GM12891 (cell line): ENCODE data around the gene FNDC11.

Experiments used
- DNase-seq: peaks from one replicate; pipeline ENCODE4 v3.0.0; 2011; ENCODE audit warnings: low spot score; ENCODE audit not compliant: insufficient read length
- FAIRE-seq: peaks from 2 replicates; lab custom pipeline; 2011; peaks lifted over from hg19 to GRCh38; lab: Jason Lieb, UNC
- PAX5 ChIP-seq: IDR thresholded peaks from 2 replicates; pipeline ENCODE4 v1.6.1; 2011; ENCODE audit warnings: low read length, moderate library complexity, mild to moderate bottlenecking; ENCODE audit not compliant: insufficient read depth, severe bottlenecking
- POLR2A ChIP-seq: IDR thresholded peaks from 2 replicates; pipeline ENCODE4 v1.6.1; 2011; ENCODE audit warnings: low read depth, low read length, control low read depth
- POLR2AphosphoS5 ChIP-seq: IDR thresholded peaks from 2 replicates; pipeline ENCODE4 v1.6.1; 2011; ENCODE audit warnings: low read depth, low read length, control low read depth
- POU2F2 ChIP-seq: IDR thresholded peaks from 2 replicates; pipeline ENCODE4 v1.6.1; 2011; ENCODE audit warnings: low read depth, mild to moderate bottlenecking, control low read depth, low read length, moderate library complexity
- SPI1 ChIP-seq: IDR thresholded peaks from 2 replicates; pipeline ENCODE4 v1.6.1; 2011; ENCODE audit warnings: low read depth, low read length, control low read depth
- TAF1 ChIP-seq: IDR thresholded peaks from 2 replicates; pipeline ENCODE4 v1.6.1; 2011; ENCODE audit warnings: low read depth, low read length, control low read depth

FNDC11 gene

DNA sequence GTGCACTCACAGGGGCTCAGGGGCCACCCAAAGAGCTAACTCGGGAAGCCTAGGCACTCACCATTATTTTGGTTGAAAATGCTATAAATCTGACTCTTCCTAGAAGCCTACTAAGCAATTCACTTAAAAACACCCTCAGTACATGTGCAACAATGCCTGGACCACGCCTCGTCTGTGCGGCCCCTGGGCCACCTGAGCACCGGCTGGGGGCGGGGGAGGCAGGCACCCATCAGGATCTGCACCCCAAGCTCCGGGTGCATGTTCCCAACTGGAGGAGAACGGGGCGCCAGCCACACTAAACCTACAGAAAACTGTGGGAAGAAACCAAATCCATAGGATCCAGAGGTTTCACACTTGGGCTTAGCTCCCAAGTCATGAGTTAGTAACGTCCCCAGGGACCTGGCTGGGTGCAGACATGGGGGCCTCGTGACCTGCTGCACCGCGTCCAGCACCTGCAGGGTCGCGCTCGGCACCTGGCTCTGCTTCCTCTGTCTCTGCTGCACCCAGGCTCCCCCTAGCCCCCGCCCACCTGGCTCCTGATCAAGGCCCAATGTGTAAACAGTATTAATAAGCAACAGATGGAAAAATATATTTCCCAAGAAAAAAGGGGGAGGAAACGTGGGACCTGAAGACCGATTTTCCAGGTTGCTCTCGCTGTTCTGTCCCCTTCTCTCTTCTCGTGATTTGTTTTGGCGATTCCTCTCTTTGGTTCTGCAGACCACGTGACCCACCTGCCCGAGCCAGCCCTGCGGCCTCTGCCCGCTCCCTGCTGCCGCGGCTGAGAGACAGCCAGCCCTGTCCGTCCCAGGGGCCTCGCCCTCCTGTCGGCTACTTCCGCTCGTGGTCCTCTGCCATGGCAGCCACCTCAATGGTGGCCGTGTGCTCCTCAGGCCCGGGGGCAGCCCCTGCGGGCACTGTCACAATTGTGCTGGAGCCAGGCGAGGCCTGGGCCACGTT, 35.6 kb downstream of the FNDC11 start:
- no peak for FAIRE-seq
- TF ChIP-seq SPI1, result no peak
- TF ChIP-seq POLR2A, result no peak
- TF ChIP-seq PAX5, result no peak
- TF ChIP-seq POLR2AphosphoS5, result no peak

GRCh38 chr20:63590218-63591146, 36.5 kb downstream of the FNDC11 start:
- DNase-seq (no peak), FAIRE-seq (no peak)
- TF ChIP-seq PAX5 (no peak), SPI1 (no peak), POU2F2 (no peak), POLR2A (no peak), POLR2AphosphoS5 (no peak), TAF1 (no peak)

More for the DNA sequence above, 35.6 kb downstream of the FNDC11 start:
- no peak for DNase-seq

DNA sequence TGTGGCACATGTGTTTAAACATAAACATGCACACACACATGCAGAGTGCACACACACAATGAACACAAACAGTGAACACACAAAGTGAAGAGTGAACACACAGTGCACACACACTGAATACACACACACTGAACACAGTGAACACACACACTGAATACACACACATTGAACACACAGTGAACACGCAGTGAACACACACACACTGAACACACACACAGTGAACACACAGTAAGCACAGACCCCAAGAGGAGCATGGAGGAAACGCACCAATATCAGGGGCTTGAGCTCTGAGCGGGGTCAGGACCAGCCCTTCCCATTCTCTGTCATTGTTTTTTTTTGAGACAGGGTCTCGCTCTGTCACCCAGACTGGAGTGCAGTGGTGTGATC, 37.2 kb downstream of the FNDC11 start:
- FAIRE-seq (peak; percentile 13), DNase-seq (no peak)
- TF ChIP-seq POU2F2 (no peak), TAF1 (no peak), POLR2A (no peak), PAX5 (no peak), POLR2AphosphoS5 (no peak)

DNA sequence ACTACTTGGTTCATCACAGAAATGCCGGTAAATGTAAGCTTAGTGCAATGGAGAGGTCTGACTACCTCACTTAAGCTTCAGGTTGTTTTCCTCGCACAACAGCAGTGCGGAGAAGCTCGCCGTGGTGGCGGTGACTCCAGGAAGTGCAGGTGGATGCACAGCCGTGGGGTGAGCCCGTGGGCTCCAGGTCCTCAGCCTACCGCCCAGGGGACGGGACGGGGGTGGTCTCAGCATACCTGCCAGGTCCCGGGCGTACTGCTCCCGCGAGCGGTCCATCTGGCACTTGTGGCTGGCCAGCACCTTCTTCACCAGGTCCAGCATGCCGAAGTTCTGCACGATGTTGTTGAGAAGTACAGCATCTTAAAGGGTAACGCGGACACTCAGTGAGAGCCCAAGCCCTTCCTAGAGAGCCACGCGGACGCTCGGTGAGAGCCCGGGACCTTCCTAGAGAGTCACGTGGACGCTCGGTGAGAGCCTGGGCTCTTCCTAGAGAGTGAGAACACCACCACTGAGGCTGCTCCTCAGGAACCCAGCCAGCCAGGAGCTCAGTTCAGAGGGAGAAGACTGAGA, 37.9 kb downstream of the FNDC11 start:
- DNase-seq, result no peak
- FAIRE-seq, result no peak
- TF ChIP-seq SPI1 (no peak), POLR2AphosphoS5 (no peak), PAX5 (no peak), TAF1 (no peak), POU2F2 (no peak), POLR2A (no peak)

- DNase-seq, result no peak
- FAIRE-seq, result no peak
- no peak for TF ChIP-seq PAX5
- no peak for TF ChIP-seq POU2F2
- TF ChIP-seq POLR2AphosphoS5, result no peak
- TF ChIP-seq TAF1, result no peak
- no peak for TF ChIP-seq POLR2A
Measured at GRCh38 chr20:63592661-63593060, 38.7 kb downstream of the FNDC11 start.

- no peak for FAIRE-seq
- no peak for TF ChIP-seq TAF1
- no peak for TF ChIP-seq POLR2AphosphoS5
- no peak for TF ChIP-seq SPI1
- no peak for TF ChIP-seq POU2F2
- TF ChIP-seq POLR2A, result no peak
- no peak for TF ChIP-seq PAX5
Measured at GRCh38 chr20:63594043-63594561, 40.1 kb downstream of the FNDC11 start.

DNA sequence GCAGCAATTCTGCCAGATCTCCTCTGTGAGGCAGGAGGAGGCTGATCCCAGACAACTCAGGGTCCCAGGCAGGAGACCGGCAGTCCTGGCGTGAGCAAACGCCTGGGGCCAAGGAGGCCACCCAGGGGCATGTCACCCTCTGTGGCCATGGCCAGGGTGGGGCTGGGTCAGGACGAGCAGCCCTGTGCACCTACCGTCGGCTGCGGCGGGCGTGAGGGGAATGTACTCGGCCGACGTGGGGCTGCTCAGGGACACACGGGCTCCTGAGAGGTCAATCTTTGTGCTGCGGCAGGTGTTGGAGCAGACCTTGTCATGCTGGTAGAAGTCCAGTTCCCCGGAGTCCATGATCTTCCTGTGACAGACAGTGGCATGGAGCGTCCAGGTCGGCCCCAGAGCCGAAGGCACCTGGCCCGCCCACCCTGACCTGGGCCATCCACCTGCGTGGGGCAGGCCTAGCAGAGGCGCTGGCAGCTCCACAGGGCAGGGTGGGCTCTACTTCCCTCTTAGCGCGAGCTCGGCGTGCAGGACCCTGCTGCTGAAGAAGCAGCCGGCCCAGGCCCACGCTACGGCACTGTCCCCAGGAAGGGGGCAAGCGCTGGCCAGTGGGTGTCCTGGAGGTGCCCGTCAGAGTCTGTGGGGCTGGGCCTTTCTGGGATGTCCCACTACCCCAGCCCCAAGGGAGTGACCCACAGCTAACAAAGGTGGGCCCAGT, 41.6 kb downstream of the FNDC11 start:
- TF ChIP-seq PAX5, result no peak
- TF ChIP-seq POLR2AphosphoS5, result no peak
- no peak for TF ChIP-seq POLR2A
- no peak for FAIRE-seq

More at GRCh38 chr20:63594043-63594561, 40.1 kb downstream of the FNDC11 start:
- no peak for DNase-seq

DNA sequence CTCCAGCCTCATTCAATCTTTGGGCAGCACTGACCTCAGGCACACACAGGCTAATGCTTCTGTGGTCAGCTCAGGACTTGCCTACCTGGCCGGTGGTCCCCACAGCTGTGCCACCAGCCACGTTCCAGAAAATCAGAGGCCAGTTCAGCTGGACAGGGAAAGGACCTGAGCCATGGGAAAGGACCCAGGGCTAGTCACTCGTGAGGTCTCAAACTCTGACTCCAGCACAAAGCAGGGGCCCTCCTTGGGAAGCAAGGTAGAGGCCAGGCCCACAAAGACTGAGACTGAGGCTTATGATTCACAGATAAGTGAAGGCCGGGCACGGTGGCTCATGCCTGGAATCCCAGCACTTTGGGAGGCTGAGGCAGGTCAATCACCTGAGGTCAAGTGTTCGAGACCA, 42.5 kb downstream of the FNDC11 start:
- no peak for DNase-seq
- TF ChIP-seq PAX5 (no peak), POLR2A (no peak), POU2F2 (no peak), SPI1 (no peak), POLR2AphosphoS5 (no peak), TAF1 (no peak)
- no peak for FAIRE-seq

More for the DNA sequence above, 41.6 kb downstream of the FNDC11 start:
- DNase-seq, result no peak
